ENCODE data around the gene PLA2G2A.
"Not testable (repeated sequence)": the region's sequence is repeated elsewhere in the genome, so short reads cannot be mapped to it uniquely, and the experiment has no call there.

The PLA2G2A gene

GRCh38 chr1:19979494-19979977 is at the start of gene PLA2G2A:
TSS of gene PLA2G2A (minus strand) at chr1:19979618. CDS start at chr1:19978773, 845 bp downstream.
- DNase-seq = no peak

- no peak for DNase-seq
Measured at GRCh38 chr1:20028726-20029125, 49.3 kb upstream of the PLA2G2A start.

GRCh38 chr1:20028125-20028524 is 48.7 kb upstream of the PLA2G2A start:
- DNase-seq = no peak

- no peak for DNase-seq
Measured at GRCh38 chr1:20017741-20018140, 38.3 kb upstream of the PLA2G2A start.

GRCh38 chr1:20014153-20014552 is 34.7 kb upstream of the PLA2G2A start:
- DNase-seq = no peak

GRCh38 chr1:20010016-20010415 is 30.6 kb upstream of the PLA2G2A start:
- no peak for DNase-seq

- DNase-seq = no peak
Measured at GRCh38 chr1:20009212-20009611, 29.8 kb upstream of the PLA2G2A start.

GRCh38 chr1:20008391-20008841 is 29.0 kb upstream of the PLA2G2A start:
- no peak for DNase-seq

- not testable (repeated sequence) for DNase-seq
Measured at GRCh38 chr1:19998823-19999222, 19.4 kb upstream of the PLA2G2A start.

GRCh38 chr1:19990689-19991088 is 11.3 kb upstream of the PLA2G2A start:
- no peak for DNase-seq

- not testable (repeated sequence) for DNase-seq
Measured at GRCh38 chr1:19990182-19990582, 10.8 kb upstream of the PLA2G2A start.

- DNase-seq = no peak
Measured at GRCh38 chr1:19988267-19989006, 9.0 kb upstream of the PLA2G2A start.

- DNase-seq = no peak
Measured at GRCh38 chr1:19987719-19988118, 8.3 kb upstream of the PLA2G2A start.

- not testable (repeated sequence) for DNase-seq
Measured at GRCh38 chr1:19984409-19985016, 5.1 kb upstream of the PLA2G2A start.

GRCh38 chr1:19981507-19982312 is 2.3 kb upstream of the PLA2G2A start:
- DNase-seq = no peak

- no peak for DNase-seq
Measured at GRCh38 chr1:19981170-19981506, 1.7 kb upstream of the PLA2G2A start.

GRCh38 chr1:19980314-19980713 is 896 bp upstream of the PLA2G2A start:
- DNase-seq = no peak

GRCh38 chr1:19978143-19978542 is 1.3 kb downstream of the PLA2G2A start:
- no peak for DNase-seq

GRCh38 chr1:19976317-19977003 is 3.0 kb downstream of the PLA2G2A start:
- DNase-seq = no peak

- no peak for DNase-seq
Measured at GRCh38 chr1:19975423-19976193, 3.8 kb downstream of the PLA2G2A start.

- DNase-seq = peak; percentile 12
Measured at GRCh38 chr1:19974822-19975416, 4.5 kb downstream of the PLA2G2A start.

GRCh38 chr1:19973616-19974015 is 5.8 kb downstream of the PLA2G2A start:
- peak; percentile 6 for DNase-seq
